Osteocyte (in vitro differentiated cells): ENCODE measurements around the gene RBM15B. TPM values are rescaled to one million over a fixed set of nuclear protein-coding genes. Genes with fewer than 3 reads are reported as not detected.

Experiments used
- DNase-seq: peaks from one replicate; pipeline ENCODE4 v3.0.0; 2021; ENCODE audit warnings: mixed read lengths; ENCODE audit not compliant: unreplicated experiment; ENCODE audit errors: extremely low spot score
- H3K27ac Mint-ChIP-seq: one replicate; pipeline ENCODE4 v1.8.0; 2021; ENCODE audit warnings: mild to moderate bottlenecking, mixed read lengths; ENCODE audit not compliant: unreplicated experiment
- H3K27me3 Mint-ChIP-seq: one replicate; pipeline ENCODE4 v1.8.0; 2021; ENCODE audit warnings: mixed read lengths; ENCODE audit not compliant: unreplicated experiment
- H3K36me3 Mint-ChIP-seq: one replicate; pipeline ENCODE4 v1.8.0; 2021; ENCODE audit warnings: mixed read lengths; ENCODE audit not compliant: unreplicated experiment
- H3K4me1 Mint-ChIP-seq: one replicate; pipeline ENCODE4 v1.8.0; 2021; ENCODE audit warnings: mixed read lengths; ENCODE audit not compliant: unreplicated experiment
- H3K4me3 Mint-ChIP-seq: one replicate; pipeline ENCODE4 v1.8.0; 2021; ENCODE audit warnings: mild to moderate bottlenecking, moderate library complexity, mixed read lengths; ENCODE audit not compliant: unreplicated experiment
- H3K9me3 Mint-ChIP-seq: one replicate; pipeline ENCODE4 v1.8.0; 2021; ENCODE audit warnings: mixed read lengths; ENCODE audit not compliant: unreplicated experiment
- total RNA-seq: library from RNA; stranded (reverse); gene quantifications from 2 replicates; pipeline ENCODE4 v1.2.1, GENCODE V29; 2021
- TF ChIP-seq, protein P1 (sequence below): fragments of 200-600 bp; sonication (generic); IDR thresholded peaks from 2 replicates; pipeline ENCODE4 v1.5.0; 2021; ENCODE audit warnings: antibody characterized with exemption, mild to moderate bottlenecking, moderate library complexity

Gene RBM15B
- total RNA-seq, 1 donor from 2014 or later, result 50.3 TPM

DNA sequence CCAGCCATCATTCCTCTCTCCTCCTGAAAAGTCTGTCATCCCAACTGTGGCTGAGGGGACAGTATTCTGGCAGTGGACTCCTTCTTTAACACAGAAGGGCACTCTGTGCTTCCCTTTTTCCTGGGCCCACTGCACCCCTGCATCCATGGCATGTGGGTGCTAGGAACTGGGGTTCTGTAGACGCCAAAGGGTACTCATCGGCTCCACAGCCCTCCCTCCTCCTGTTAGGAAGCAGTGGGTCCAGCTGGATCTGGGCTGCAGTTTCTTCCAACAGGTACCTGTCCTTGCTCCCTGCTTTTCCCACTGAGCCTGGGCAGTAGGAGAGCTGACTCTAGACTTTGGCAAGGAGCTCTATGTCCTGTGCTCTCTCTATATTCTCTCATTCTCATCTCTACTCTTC lies 12.4 kb upstream of the RBM15B start:
- TF ChIP-seq, protein P1, sequence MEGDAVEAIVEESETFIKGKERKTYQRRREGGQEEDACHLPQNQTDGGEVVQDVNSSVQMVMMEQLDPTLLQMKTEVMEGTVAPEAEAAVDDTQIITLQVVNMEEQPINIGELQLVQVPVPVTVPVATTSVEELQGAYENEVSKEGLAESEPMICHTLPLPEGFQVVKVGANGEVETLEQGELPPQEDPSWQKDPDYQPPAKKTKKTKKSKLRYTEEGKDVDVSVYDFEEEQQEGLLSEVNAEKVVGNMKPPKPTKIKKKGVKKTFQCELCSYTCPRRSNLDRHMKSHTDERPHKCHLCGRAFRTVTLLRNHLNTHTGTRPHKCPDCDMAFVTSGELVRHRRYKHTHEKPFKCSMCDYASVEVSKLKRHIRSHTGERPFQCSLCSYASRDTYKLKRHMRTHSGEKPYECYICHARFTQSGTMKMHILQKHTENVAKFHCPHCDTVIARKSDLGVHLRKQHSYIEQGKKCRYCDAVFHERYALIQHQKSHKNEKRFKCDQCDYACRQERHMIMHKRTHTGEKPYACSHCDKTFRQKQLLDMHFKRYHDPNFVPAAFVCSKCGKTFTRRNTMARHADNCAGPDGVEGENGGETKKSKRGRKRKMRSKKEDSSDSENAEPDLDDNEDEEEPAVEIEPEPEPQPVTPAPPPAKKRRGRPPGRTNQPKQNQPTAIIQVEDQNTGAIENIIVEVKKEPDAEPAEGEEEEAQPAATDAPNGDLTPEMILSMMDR, result no peak
- no peak for DNase-seq
- Mint-ChIP-seq H3K36me3 (no peaks in the 10 kb centered on the region), H3K9me3 (no peaks in the 10 kb centered on the region), H3K27ac (no peak overlapping the region), H3K4me3 (no peak overlapping the region), H3K27me3 (no peaks in the 10 kb centered on the region), H3K4me1 (peaks cover 4% of the 10 kb centered on the region)

GRCh38 chr3:51379301-51379700 lies 11.8 kb upstream of the RBM15B start:
- TF ChIP-seq, protein P1, result no peak
- no peaks in the 10 kb centered on the region for H3K27me3 Mint-ChIP-seq
- H3K27ac Mint-ChIP-seq, result no peak overlapping the region

DNA sequence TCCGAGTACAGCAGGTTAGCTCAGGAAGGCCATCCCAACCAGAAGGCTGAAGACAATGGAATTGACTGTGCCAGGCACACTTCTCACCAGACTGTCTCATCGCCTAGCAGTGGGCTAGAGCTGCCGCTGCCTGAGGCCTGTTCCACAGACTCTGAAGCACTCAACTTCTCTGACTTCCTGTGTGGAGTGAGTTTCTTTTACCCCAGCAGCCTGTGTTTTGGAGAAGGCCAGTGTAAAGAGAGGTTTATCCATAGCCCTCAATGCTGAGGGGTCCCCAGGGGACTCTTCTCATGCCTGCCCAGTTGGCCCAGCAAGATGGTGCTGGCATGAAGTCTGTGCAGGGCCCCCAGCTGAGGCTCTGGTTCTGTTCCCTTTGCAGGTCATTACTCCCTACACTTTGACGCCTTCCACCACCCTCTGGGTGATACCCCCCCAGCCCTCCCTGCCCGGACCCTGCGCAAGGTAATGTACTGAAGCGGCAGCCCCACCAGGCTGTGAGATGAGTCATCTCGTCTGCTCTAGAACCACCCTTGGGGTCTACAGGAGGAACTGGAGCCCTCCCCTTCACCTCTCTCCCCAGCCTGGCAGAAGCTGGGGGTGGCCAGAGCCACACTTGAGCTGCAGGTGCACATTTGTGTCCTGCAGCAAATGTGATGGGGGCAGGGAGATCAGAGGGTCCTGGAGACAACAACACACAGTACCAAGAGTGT lies 11.2 kb upstream of the RBM15B start:
- no peak overlapping the region for H3K27ac Mint-ChIP-seq

More at GRCh38 chr3:51379301-51379700, 11.8 kb upstream of the RBM15B start:
- Mint-ChIP-seq H3K4me1 (peaks cover 9% of the 10 kb centered on the region), H3K9me3 (no peaks in the 10 kb centered on the region), H3K36me3 (no peaks in the 10 kb centered on the region), H3K4me3 (no peak overlapping the region)
- DNase-seq, result no peak

DNA sequence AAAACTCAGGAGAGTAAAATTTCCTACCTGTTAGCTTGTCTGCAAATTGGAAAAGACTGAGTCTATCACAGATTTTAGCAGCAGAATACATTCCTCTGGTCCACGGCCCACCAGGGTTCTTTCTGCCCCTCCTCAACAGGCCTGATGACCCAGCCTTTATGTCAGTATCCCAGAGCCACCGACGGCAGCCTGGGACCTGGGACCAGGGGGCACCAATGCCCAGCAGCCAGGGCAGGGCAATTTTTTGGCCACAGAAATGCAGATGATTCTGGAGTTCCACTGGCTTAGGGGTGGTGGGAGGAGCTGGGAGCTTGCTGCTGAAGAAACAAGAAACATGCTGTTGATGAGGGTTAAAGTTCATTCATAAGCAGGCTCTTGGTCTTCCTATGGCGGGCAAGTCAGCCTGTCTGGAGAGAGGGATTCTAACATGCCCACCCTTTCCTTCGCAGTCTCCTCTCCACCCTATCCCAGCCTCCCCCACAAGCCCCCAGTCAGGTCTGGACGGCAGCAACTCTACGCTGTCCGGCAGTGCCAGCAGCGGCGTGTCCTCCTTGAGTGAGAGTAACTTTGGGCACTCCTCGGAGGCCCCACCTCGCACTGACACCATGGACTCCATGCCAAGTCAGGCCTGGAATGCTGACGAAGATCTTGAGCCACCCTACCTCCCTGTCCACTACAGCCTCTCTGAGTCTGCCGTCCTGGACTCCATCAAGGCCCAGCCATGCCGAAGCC lies 10.3 kb upstream of the RBM15B start:
- Mint-ChIP-seq H3K27me3 (no peaks in the 10 kb centered on the region), H3K9me3 (no peaks in the 10 kb centered on the region), H3K4me1 (peaks cover 14% of the 10 kb centered on the region), H3K4me3 (no peak overlapping the region), H3K36me3 (no peaks in the 10 kb centered on the region), H3K27ac (no peak overlapping the region)
- DNase-seq, result no peak
- TF ChIP-seq, protein P1, result no peak

More for the DNA sequence above, 11.2 kb upstream of the RBM15B start:
- Mint-ChIP-seq H3K36me3 (no peaks in the 10 kb centered on the region), H3K4me1 (peaks cover 9% of the 10 kb centered on the region), H3K27me3 (no peaks in the 10 kb centered on the region), H3K4me3 (no peak overlapping the region), H3K9me3 (no peaks in the 10 kb centered on the region)
- TF ChIP-seq, protein P1, result no peak
- DNase-seq, result no peak

GRCh38 chr3:51381333-51381705 lies 9.8 kb upstream of the RBM15B start:
- H3K4me3 Mint-ChIP-seq, result no peak overlapping the region
- H3K27me3 Mint-ChIP-seq, result no peaks in the 10 kb centered on the region
- TF ChIP-seq, protein P1, result no peak
- DNase-seq, result no peak
- H3K4me1 Mint-ChIP-seq, result peaks cover 20% of the 10 kb centered on the region
- no peaks in the 10 kb centered on the region for H3K36me3 Mint-ChIP-seq
- no peak overlapping the region for H3K27ac Mint-ChIP-seq
- no peaks in the 10 kb centered on the region for H3K9me3 Mint-ChIP-seq
